ENCODE results near the gene DYRK1A.

Gene DYRK1A

GRCh38 chr21:37398697-37399096, 32.1 kb downstream of the DYRK1A start:
- TF ChIP-seq CTCF (IDR thresholded peaks at IDR 0.05; ENCODE audit: low read length) (no peak), EZH2phosphoT487 (IDR thresholded peaks at IDR 0.05; ENCODE audit: low read length) (no peak), EZH2 (optimal IDR thresholded peaks at IDR 0.05; ENCODE audit: low read depth, low read length) (no peak)
- no peak for DNase-seq
- Histone ChIP-seq H3K36me3 (replicated peaks; ENCODE audit: insufficient read depth, low read length) (no peaks in the 10 kb centered on the region), H3K9me2 (replicated peaks; ENCODE audit: insufficient read depth, low read length) (no peaks in the 10 kb centered on the region), H2AFZ (ENCODE audit: low read length) (no peak overlapping the region), H3K79me2 (ENCODE audit: low read length) (peaks cover 98% of the 10 kb centered on the region), H3K27ac (ENCODE audit: low read length) (no peak overlapping the region), H3K4me2 (ENCODE audit: low read depth, low read length) (no peak overlapping the region), H3K27me3 (replicated peaks; ENCODE audit: insufficient read depth, low read length) (no peaks in the 10 kb centered on the region), H3F3A (ENCODE audit: insufficient read depth, low read length) (no peaks in the 10 kb centered on the region), H3K9ac (ENCODE audit: low read length) (no peak overlapping the region), H3K9me3 (replicated peaks; ENCODE audit: insufficient read depth, low read length) (no peaks in the 10 kb centered on the region), H4K20me1 (ENCODE audit: insufficient read depth, low read length) (peaks cover 52% of the 10 kb centered on the region), H3K4me3 (ENCODE audit: low read length) (no peak overlapping the region), H3K4me1 (ENCODE audit: low read length) (no peaks in the 10 kb centered on the region)

GRCh38 chr21:37402251-37402867, 35.8 kb downstream of the DYRK1A start:
- Histone ChIP-seq H4K20me1 (ENCODE audit: insufficient read depth, low read length) (peaks cover 55% of the 10 kb centered on the region), H3K27me3 (replicated peaks; ENCODE audit: insufficient read depth, low read length) (no peaks in the 10 kb centered on the region), H3K4me3 (ENCODE audit: low read length) (no peak overlapping the region), H3K79me2 (ENCODE audit: low read length) (peaks cover 97% of the 10 kb centered on the region), H2AFZ (ENCODE audit: low read length) (no peak overlapping the region), H3K27ac (ENCODE audit: low read length) (no peak overlapping the region), H3K4me1 (ENCODE audit: low read length) (peaks cover 8% of the 10 kb centered on the region; the same call in 1 of the 2 replicates), H3K9me2 (replicated peaks; ENCODE audit: insufficient read depth, low read length) (no peaks in the 10 kb centered on the region), H3F3A (ENCODE audit: insufficient read depth, low read length) (no peaks in the 10 kb centered on the region), H3K4me2 (ENCODE audit: low read depth, low read length) (no peak overlapping the region), H3K36me3 (replicated peaks; ENCODE audit: insufficient read depth, low read length) (no peaks in the 10 kb centered on the region), H3K9ac (ENCODE audit: low read length) (no peak overlapping the region), H3K9me3 (replicated peaks; ENCODE audit: insufficient read depth, low read length) (no peaks in the 10 kb centered on the region)
- no peak for DNase-seq
- TF ChIP-seq EZH2phosphoT487 (IDR thresholded peaks at IDR 0.05; ENCODE audit: low read length) (no peak), EZH2 (optimal IDR thresholded peaks at IDR 0.05; ENCODE audit: low read depth, low read length) (no peak), CTCF (IDR thresholded peaks at IDR 0.05; ENCODE audit: low read length) (no peak)

GRCh38 chr21:37405629-37406028, 39.1 kb downstream of the DYRK1A start:
- Histone ChIP-seq H3K36me3 (replicated peaks; ENCODE audit: insufficient read depth, low read length) (no peaks in the 10 kb centered on the region), H3K9ac (ENCODE audit: low read length) (no peak overlapping the region), H3K27me3 (replicated peaks; ENCODE audit: insufficient read depth, low read length) (no peaks in the 10 kb centered on the region), H3K4me3 (ENCODE audit: low read length) (no peak overlapping the region), H3K9me3 (replicated peaks; ENCODE audit: insufficient read depth, low read length) (no peaks in the 10 kb centered on the region), H3F3A (ENCODE audit: insufficient read depth, low read length) (no peaks in the 10 kb centered on the region; the same call in 1 of the 2 replicates), H2AFZ (ENCODE audit: low read length) (no peak overlapping the region), H3K4me1 (ENCODE audit: low read length) (peaks cover 8% of the 10 kb centered on the region; the same call in 1 of the 2 replicates), H3K27ac (ENCODE audit: low read length) (no peak overlapping the region), H3K79me2 (ENCODE audit: low read length) (peaks cover 98% of the 10 kb centered on the region), H3K9me2 (replicated peaks; ENCODE audit: insufficient read depth, low read length) (no peaks in the 10 kb centered on the region), H4K20me1 (ENCODE audit: insufficient read depth, low read length) (peaks cover 65% of the 10 kb centered on the region), H3K4me2 (ENCODE audit: low read depth, low read length) (no peak overlapping the region)
- TF ChIP-seq EZH2phosphoT487 (IDR thresholded peaks at IDR 0.05; ENCODE audit: low read length) (no peak), CTCF (IDR thresholded peaks at IDR 0.05; ENCODE audit: low read length) (no peak), EZH2 (optimal IDR thresholded peaks at IDR 0.05; ENCODE audit: low read depth, low read length) (no peak)
- no peak for DNase-seq

Measured in MM.1S (cell line).